Measurements from ENCODE around the gene LIPJ.
A peak's percentile ranks its signal among the peaks of the same experiment; 100 is the strongest.

Gene LIPJ

GRCh38 chr10:88586462-88586861, at the start of gene LIPJ:
Gene LIPJ, plus strand, starts transcription at chr10:88586762. Its CDS starts 3,926 bp downstream, at chr10:88590688.
- DNase-seq (ENCODE audit: low read depth) = no peak

- DNase-seq (ENCODE audit: low read depth) = no peak
Measured at GRCh38 chr10:88537322-88537721, 49.2 kb upstream of the LIPJ start.

GRCh38 chr10:88538048-88538447, 48.5 kb upstream of the LIPJ start:
- DNase-seq (ENCODE audit: low read depth) = no peak

GRCh38 chr10:88540351-88540750, 46.2 kb upstream of the LIPJ start:
- DNase-seq (ENCODE audit: low read depth) = no peak

- DNase-seq (ENCODE audit: low read depth) = no peak
Measured at GRCh38 chr10:88541116-88541626, 45.4 kb upstream of the LIPJ start.

- DNase-seq (ENCODE audit: low read depth) = no peak
Measured at GRCh38 chr10:88542522-88542921, 44.0 kb upstream of the LIPJ start.

GRCh38 chr10:88544140-88544870, 42.3 kb upstream of the LIPJ start:
- DNase-seq (ENCODE audit: low read depth) = no peak

- no peak for DNase-seq (ENCODE audit: low read depth)
Measured at GRCh38 chr10:88545359-88545758, 41.2 kb upstream of the LIPJ start.

- DNase-seq (ENCODE audit: low read depth) = no peak
Measured at GRCh38 chr10:88546497-88546896, 40.1 kb upstream of the LIPJ start.

- no peak for DNase-seq (ENCODE audit: low read depth)
Measured at GRCh38 chr10:88551246-88551645, 35.3 kb upstream of the LIPJ start.

GRCh38 chr10:88553116-88553752, 33.3 kb upstream of the LIPJ start:
- DNase-seq (ENCODE audit: low read depth) = peak; percentile 85

- DNase-seq (ENCODE audit: low read depth) = no peak
Measured at GRCh38 chr10:88555190-88555908, 31.2 kb upstream of the LIPJ start.

- DNase-seq (ENCODE audit: low read depth) = no peak
Measured at GRCh38 chr10:88557256-88557655, 29.3 kb upstream of the LIPJ start.

GRCh38 chr10:88557658-88558057, 28.9 kb upstream of the LIPJ start:
- peak; percentile 77 for DNase-seq (ENCODE audit: low read depth)

- no peak for DNase-seq (ENCODE audit: low read depth)
Measured at GRCh38 chr10:88562152-88562551, 24.4 kb upstream of the LIPJ start.

- no peak for DNase-seq (ENCODE audit: low read depth)
Measured at GRCh38 chr10:88565072-88565471, 21.5 kb upstream of the LIPJ start.

GRCh38 chr10:88582411-88582805, 4.2 kb upstream of the LIPJ start:
- no peak for DNase-seq (ENCODE audit: low read depth)

- peak; percentile 37 for DNase-seq (ENCODE audit: low read depth)
Measured at GRCh38 chr10:88582806-88583583, 3.6 kb upstream of the LIPJ start, which contains the start of gene RNLS. Gene RNLS, minus strand, starts transcription at chr10:88583318.

GRCh38 chr10:88583584-88583957, 3.0 kb upstream of the LIPJ start:
- DNase-seq (ENCODE audit: low read depth) = no peak

- DNase-seq (ENCODE audit: low read depth) = no peak
Measured at GRCh38 chr10:88592381-88592780, 5.8 kb downstream of the LIPJ start.

- DNase-seq (ENCODE audit: low read depth) = no peak
Measured at GRCh38 chr10:88592906-88593305, 6.3 kb downstream of the LIPJ start.

GRCh38 chr10:88594482-88594881, 7.9 kb downstream of the LIPJ start:
- no peak for DNase-seq (ENCODE audit: low read depth)
